Right lung (tissue), 5 donors: Measurements from ENCODE around the gene CLSTN3. TPM values are rescaled to one million over a fixed set of nuclear protein-coding genes. Genes with fewer than 3 reads are reported as not detected.

Source experiments
- DNase-seq, 2 donors: peaks; one replicate each; pipeline ENCODE4 v3.0.0-alpha.2; 2013
- polyA plus RNA-seq, 5 donors: library from polyadenylated mRNA; unstranded; fragments of 120-200 nt; gene quantifications; one replicate each; pipeline versions ENCODE4 v1.2.1 to v1.2.3, GENCODE V29; 2013; ENCODE audit warnings: inconsistent platforms in 1 of 5, low replicate concordance in 1 of 5; ENCODE audit not compliant: insufficient read length in 5 of 5, insufficient read depth in 1 of 5

CLSTN3 gene
- polyA plus RNA-seq, 5 donors = 46.7 to 68.1 (median 63.9) TPM

DNA sequence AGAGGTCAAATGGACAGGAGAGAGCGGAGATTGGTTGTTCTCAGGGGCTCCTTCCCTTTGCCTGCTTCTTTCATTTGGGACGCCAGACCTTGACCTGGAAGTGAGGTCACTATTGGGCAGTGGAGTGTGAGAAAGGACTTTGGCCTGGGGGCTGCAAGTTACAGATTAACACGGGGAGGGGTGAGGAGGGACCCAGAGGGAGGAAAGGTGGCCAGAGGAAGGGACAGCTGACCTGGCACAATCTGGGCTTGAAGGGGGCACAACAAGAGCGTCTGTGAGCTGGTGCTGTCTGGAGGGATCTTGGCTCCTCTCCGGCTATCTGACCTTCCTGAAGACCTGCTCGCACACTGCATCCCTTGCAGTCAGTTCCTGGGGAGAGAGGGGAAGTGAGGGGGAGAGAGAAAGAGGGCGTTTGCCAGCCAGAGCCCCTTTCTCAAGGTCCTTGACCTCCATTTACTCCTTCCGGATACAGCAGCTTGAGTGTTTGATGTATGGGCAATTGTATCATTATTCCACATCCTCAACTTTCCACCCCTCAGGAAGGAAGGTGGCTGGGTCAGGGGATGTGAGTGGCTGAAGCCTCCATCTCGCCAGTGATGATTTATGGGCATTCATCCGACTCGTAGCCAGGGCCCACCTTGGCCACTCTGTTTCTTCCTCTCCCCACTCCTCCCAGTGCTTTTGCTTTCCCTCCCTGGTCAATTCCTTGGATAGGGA is 6.2 kb upstream of the CLSTN3 start:
- DNase-seq = no peak

DNA sequence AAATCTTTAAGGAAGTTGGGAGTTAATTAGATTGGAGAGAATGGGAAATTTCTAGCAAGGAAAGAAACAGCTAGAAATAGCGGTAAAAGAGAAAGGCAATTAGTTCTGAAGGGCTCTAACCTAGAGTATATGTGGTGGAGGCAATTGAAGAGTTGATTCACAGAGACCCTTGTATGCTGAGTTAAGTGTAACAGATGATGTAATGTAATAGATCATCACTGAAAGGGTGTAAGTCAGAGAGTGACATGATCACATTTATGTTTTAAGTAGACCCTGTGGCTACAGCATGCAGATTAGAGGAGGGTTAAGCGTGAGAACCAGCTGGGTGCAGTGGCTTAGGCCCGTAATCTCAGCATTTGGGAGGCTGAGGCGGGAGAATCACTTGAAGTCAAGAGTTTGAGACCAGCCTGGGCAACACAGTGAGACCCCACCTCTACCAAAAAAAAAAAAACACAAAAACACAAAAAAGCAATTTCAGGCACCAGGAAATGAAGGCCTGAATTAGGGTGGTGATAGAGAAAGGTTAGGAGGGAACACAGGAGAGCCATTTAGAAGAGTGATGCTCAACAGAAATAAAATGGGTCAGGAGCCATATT is 4.4 kb upstream of the CLSTN3 start:
- DNase-seq = no peak

DNA sequence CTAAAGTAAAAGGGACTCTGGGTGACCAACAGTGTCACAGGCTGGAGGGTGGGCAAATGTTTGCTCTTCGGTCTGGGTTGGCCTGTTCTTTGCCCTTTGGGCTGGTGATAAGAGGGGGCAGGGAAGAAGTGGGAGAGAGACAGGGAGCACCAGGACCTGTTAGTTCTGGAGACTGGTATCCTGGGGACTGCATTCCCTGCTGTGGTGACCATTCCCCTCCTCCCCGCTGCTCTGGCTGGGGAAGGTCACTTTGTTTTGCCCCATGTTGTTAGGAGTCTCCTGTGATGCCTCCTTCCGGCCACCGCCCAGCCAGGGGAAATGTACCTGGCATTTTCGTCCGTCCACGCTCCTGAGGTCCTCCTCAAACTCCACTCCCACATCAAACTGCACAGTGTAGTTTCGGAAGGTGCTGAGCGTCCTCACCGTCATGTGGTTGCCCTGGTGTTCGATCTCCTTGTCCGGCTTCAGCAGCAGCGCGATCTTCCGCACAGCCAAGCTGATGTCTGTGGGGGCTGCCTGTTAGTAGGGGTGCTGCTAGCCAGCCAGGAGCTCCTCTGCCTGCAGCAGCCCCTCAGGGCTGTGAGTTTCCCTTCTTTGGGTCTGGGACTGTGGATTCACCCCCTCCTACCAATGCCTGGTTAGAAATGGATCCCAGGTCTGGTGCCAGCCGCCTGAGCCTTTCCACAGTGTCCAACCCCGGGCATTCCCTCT is 2.1 kb upstream of the CLSTN3 start:
- no peak for DNase-seq

DNA sequence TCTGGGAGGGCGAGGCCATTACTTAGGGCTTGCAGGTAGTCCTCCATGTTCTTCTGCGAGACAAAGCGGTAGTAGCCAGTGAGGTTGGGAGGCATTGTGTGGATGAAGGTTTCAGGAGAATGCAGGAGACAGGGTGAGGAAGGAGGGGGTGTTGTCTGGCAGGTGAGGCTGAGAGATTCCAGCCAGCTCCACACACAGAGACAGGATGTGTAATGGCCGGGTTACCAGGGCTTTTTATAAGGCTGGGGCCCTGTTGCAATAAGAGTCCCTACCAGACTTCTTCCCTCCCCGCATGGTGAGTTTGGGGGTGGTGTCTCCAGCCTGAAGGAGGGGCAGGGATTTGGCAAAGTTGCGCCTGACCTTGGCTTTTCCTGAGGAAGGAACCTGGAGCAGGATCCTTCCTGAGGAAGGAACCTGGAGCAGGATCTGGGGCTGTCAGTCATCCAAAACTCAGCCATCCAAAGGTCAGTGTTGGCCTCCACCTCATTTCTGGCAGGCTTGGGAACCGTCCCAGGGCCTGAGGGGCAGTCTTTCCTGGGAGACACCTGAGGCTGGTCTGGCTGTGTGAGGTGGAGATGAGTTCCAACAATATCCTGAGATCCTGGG is 1.4 kb upstream of the CLSTN3 start, which contains the start of gene RBP5:
Gene RBP5, minus strand, starts transcription at position 209 of the 606 bp plus-strand sequence. Its CDS starts 114 bp downstream, at position 95.
- no peak for DNase-seq

DNA sequence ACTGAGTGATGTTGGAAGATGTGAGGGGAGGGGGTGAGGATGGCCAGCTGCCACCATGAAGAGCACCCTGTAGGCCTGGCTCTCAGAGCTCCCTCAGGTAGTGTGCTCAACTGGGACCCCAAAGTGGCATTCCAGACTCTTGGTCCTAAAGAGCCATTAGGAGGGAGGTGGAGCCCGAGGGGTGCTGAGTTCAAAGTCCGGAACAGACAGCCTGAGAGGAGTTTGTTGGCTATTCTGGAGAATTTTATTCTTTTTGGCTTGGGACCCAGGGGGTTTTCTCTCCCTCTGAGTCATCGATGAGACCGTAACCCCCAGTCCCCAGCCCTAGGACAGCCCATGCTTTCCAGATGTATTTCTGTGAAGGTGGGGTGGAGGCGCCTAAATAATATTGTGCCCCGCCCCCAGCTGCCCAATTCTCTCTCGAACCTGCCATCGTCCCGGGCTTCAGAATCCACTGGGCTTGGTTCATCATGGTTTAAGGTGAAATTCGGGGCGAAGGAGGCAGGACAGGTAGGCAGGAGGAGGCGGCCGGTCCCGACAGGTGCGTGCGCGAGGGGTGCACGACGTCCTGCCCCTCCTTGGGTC is 792 bp upstream of the CLSTN3 start:
- no peak for DNase-seq

DNA sequence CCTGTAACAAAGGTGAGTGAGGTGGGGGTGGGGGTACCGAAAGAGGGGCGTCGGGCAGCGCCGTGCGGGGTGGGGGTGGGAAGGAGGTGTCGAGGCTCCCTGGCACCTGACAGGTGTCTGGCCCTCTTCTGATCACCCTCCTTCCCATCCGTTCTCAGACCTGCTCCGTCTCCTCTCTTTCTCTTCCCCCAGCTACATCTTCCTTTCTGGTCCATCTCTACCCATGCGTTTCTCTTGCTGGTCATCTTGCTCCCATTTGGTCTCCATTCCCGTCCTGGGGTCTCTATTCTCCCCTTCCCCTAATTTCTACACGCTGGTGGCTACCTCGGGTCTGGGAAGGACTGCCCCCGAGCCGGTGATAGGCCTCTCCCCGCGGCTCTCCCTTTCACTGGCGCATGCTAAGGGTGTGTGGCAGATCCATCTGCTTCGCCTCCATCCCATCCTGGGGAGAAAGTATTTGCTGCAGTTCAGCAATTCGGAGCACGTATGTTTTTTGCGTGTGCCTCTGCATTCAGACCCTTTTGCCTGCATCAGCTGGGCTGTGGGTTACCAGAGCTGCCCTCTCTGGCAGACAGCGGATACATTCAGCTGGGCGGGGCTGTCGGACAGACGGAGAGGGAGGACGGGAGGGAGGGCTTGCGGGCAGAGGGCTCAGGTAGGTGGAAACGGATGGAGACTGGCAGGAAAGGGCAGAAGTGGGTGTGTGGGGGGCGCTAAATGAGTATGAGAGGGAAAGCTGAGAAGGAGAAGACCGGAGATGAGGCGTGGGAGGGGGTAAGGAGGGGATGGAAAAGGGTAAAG is 730 bp downstream of the CLSTN3 start:
- no peak for DNase-seq

DNA sequence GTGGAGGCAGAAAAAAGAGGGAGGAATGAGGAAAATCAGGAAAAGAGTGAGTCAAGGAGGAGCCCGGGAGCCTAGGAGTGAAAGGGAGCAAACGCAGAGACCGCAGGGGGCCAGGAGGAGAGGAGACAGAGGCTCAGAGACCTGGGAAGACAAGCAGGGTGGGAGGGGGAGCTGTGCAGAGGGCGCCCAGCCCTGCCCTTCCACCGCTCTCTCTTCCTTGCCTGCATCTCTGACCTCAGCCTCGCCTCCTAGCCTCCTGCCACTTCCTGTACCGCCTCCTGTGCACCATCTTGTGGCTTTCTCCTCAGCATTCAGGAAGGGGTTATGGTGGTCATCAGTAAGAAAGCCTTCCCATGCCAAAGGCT is 1.3 kb downstream of the CLSTN3 start:
- no peak for DNase-seq

DNA sequence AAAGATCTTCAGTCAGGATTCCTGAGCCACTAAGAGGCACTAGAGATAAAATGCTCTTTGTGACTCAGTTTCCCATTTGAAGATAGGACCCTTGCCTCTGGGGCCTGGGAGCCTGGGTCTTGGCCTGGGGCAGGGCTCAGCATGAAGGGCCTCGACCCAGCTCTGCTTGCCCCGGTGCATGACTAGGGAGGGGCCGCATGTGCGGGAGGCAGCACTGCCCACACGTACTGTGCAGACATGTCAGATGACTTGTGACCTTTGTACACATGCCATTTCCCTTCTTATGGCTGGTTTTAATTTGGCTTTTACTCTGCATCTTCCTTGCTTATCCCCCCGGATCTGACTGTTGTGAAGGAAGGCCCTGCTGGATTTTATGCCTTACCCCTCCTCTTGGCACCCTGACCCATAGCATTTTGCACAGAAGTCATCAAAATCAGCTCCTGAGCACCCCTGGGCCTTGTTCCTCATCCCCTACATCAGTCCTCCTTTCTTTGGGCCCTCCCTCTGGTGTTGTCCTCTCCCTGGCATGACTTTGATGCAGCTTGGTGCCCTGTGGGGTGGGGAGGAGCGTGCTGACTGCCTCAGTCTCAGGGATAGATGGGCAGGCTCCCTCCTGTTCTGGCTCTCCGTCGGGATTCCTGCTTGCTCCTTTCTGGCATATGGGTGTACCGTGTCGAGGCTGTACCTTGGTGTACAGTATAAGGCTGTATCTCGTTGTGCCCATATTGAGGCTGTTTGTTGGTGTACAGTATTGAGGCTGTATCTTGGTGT is 4.4 kb downstream of the CLSTN3 start:
- DNase-seq = no peak

DNA sequence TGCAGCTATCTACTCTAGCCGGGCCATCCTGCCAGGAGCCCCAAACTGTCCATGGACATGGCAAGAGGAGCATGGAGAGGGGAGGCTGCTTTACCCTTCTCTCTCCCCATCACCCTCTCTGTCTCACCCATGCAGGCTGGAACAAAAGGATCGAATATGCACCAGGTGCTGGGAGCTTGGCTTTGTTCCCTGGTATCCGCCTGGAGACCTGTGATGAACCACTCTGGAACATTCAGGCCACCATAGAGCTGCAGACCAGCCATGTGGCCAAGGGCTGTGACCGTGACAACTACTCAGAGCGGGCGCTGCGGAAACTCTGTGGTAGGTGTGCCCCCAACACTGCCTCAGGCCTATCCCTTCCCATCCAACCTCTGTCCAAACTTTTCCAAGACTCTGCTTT is 5.9 kb downstream of the CLSTN3 start:
- DNase-seq = no peak

DNA sequence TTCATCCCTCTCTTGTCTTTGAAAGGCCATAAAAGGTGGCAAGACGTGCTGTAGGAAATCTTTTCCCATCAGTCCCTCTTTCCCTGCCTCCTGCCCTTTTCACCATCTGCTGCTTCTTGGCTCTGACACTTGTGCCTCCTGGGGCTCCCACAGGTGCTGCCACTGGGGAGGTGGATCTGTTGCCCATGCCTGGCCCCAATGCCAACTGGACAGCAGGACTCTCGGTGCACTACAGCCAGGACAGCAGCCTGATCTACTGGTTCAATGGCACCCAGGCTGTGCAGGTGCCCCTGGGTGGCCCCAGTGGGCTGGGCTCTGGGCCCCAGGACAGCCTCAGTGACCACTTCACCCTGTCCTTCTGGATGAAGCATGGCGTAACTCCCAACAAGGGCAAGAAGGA is 6.5 kb downstream of the CLSTN3 start:
- no peak for DNase-seq

DNA sequence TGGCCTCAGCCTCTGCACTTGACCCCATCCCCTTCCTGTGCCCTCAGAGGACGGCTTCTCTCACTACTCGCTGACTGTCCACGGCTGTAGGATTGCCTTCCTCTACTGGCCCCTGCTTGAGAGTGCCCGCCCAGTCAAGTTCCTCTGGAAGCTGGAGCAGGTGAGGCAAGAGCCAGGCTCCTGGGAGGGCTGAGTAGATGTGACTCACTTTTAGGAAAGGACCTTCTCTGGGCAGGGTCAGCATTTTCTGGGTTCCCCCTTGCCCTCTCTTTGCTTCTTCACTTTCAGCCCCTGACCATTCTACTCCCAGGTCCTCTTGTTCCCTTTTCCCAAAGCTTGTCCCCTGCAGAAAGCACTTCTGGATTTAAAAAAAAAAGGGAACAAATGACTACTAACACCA is 7.7 kb downstream of the CLSTN3 start:
- no peak for DNase-seq

DNA sequence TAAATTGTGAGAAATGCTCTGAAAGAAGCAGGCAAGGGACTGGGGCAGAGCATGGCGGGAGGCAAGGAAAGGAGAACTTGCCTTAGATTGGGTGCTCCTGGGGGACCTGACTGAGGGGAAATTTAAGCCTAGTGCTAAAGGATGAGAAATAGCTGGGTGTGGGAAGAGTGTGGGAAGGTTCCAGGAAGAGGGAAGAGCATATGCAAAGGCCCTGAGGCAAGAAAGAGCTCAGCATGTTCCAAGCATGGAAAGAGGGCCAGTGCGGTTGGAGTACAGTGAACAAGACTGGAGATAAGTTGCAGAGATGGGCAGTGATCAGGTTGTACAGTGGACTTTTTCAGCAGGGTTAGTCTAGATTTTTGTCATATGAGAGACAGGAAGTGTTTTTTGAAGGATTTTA is 9.0 kb downstream of the CLSTN3 start:
- DNase-seq = no peak

DNA sequence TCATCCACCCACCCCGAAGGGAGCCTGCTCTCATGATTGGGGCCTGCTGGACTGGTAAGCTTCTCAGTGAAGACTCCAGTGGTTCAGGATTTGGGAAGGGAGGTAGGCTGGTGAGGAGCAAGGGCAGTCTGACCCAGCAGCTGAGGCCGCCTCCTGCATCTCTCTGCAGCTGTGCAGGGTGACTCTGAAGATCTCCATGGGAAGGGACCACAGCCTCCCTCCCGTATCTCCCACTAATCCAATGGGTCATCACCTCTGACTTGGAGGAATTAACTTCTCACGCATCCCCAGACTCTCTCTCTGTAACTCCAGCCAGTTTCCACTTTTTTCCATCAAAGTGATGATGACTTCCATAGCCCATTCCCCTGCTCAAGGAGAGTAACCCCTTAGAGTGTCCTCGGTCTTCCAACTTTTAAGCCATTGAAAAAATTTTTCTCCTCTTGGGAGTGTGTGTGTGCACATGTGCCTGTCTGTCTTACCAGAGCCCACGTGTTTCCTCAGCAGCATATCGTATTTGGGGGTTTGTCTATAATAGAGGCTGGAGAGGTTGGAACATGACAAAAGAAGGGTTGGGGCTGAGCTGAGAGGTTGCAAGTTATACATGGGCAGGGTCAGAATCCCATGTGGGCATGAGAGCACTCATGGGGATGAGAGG is 11.3 kb downstream of the CLSTN3 start:
- no peak for DNase-seq

DNA sequence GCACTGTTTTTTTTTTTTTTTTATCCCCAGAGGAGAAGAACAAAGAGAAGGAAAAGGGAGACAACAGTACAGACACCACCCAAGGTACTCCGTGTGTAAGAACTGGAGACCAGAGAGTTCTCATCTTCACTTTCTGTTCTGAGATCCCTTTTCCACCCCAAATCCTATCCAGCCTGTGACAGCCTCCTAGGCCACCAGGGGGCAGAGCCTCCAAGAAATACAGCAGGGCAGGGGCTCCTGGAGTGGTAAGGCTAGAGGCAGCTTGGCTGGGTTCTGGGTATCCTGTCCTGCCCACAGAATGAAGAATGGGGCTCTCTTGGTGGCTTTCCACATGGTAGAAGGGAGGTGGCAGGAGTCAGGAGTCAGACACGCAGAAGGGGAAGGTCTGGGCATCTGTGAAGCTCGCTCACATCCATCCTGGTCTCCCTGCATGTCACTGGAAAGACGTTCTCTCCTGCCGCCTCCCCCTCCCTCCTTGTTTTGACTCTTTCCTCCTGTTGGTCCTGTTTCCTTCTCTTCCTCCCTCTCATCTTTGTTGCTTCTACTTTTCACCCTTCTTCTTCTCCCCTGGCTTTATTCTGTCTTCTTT is 12.0 kb downstream of the CLSTN3 start:
- no peak for DNase-seq

DNA sequence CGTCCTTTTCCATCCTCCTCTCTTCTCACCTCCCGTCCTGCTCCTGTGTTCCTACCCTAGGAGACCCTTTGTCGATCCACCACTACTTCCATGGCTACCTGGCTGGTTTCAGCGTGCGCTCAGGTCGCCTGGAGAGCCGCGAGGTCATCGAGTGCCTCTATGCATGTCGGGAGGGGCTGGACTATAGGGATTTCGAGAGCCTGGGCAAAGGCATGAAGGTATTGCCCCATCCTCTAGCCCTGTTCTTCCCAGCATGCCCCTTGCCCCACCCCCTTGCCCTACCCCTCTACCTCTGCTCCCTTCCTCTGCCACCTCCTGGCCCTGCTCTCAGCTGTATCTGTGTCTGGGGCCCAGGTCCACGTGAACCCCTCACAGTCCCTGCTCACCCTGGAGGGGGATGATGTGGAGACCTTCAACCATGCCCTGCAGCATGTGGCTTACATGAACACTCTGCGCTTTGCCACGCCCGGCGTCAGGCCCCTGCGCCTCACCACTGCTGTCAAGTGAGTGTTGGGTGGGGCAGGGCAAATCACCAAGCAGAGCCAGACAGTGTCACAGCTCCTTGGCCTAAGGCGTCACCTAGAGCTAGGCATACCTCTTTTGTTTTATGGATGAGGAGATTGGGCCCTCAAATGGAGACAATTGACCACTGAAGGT is 12.8 kb downstream of the CLSTN3 start:
- DNase-seq = no peak

DNA sequence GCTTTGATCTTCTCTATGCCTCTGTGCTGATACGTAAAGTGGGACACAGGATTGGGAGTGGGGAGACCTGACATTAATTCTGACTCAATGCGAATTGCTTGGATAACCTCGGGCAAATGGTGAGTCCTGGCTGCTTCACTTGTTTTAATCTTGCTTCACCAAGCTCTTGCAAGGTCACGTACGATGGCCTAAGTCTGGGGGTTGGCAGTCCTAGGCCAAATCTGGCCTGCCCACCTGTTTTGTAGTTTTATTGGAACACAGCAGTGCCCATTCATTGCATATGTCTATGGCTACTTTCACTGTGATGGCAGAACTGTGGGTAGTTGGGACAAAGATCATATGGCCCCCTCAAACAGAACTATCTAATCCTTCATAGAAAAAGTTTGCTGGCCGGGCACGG is 13.4 kb downstream of the CLSTN3 start:
- no peak for DNase-seq

DNA sequence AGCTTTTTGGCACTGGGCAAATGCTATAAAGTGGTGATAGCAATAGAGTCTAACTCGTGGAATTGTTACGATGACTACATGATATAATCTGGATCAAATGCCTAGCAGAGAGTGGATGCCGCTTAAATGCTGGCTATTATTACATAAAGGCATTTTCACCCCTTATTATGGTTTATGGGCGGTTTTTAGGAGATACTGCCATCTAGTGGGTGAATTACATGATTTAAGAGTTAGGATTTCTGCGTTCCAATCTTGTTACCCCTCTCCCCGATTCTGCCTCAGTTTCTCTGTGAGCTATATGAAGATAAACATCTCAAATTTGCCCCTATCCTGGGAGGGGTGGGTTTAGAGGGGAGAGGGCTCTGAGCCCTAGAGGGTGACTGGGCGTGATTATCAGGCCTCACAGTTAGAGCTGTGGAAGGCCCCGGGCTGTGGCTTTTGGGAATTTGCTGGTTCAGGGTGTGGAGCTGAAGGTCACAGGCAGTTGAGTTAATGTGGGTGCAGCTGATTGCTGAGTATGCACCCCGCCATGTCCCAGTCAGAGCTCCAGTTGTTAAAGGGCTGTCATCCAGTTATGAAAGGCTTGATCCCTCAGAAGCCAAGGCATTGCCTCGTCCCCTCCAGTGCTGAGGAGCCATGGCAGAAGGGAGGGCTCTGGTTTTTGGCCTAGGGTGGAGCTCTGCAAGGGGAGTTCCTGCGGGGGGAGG is 14.4 kb downstream of the CLSTN3 start:
- DNase-seq = no peak

DNA sequence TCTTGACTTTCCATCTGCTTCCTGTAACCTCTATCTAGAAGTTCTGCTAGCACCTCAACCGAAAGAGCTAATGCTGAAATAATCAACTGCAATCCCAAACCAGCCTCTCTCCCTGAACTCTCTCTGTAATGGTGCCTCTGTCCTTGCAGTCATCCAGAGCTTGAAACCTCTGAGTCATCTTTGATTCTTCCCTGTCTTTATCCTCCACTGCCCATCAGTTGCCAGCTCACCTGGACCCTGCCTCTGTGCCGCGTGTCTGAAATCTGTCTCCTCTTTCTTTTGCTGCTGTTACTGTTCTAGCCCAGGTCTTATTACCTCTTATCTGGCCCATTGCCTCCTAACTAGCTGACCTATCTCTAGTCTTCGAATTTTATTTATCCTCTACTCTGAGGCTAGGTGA is 15.5 kb downstream of the CLSTN3 start:
- DNase-seq = no peak

DNA sequence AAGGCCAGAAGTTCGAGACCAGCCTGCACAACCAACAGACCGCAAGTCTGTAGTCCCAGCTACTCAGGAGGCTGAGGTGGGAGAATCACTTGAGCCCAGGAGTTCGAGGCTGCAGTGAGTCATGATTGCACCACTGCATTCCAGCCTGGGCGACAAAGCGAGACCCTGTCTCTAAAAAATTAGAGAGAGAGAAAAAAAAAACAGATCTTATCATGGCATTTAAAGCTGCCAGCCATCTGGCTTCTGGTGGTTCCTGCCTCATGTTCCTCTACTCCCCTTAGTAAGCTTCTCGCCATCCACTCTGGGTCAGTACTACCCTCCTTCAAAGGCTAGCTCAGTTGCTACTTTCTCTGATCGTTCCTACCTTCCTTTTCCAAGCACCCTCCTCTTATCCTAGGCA is 16.1 kb downstream of the CLSTN3 start:
- no peak for DNase-seq
